ENCODE data around the gene LPAR2. TPM values are rescaled to one million over a fixed set of nuclear protein-coding genes. Genes with fewer than 3 reads are reported as not detected.
A peak's percentile ranks its signal among the peaks of the same experiment; 100 is the strongest.

LPAR2 gene
- total and polyA plus RNA-seq, 10 of the 15 experiments (the other 5 are each of a cell fraction or from before 2014, with no cell fraction given): 0.98 to 23.8 (median 10.2) TPM

- peaks cover 57% of the 10 kb centered on the region for H3K4me1 ChIP-seq (ENCODE audit: control insufficient read depth, insufficient read depth, low read length)
- TF ChIP-seq IKZF1 (conservative IDR thresholded peaks at IDR 0.05): 0 out of 2 replicates have a peak, but pooled peaks have one; percentile 20
- peak; percentile 27 for TF ChIP-seq USF1 (IDR thresholded peaks at IDR 0.05; ENCODE audit: borderline replicate concordance, extremely low read length, insufficient read depth, low read depth, low read length)
- peak; percentile 65; the same call in 1 of the 2 replicates for TF ChIP-seq RAD51 (IDR thresholded peaks at IDR 0.05)
- 0 out of 2 replicates have a peak, but pooled peaks have one; percentile 26 for TF ChIP-seq NFIC (IDR thresholded peaks at IDR 0.05; ENCODE audit: low read depth, low read length)
- no peak for TF ChIP-seq JUNB (IDR thresholded peaks at IDR 0.05)
- TF ChIP-seq ELK1 (IDR thresholded peaks at IDR 0.05; ENCODE audit: low read depth, low read length): no peak
- no peak for TF ChIP-seq ATF7 (IDR thresholded peaks at IDR 0.05; ENCODE audit: low read depth)
- TF ChIP-seq TARDBP (IDR thresholded peaks at IDR 0.05; ENCODE audit: borderline replicate concordance): no peak
- TF ChIP-seq CREM (IDR thresholded peaks at IDR 0.05; ENCODE audit: low read depth): 0 out of 2 replicates have a peak, but pooled peaks have one; percentile 14
- peak; percentile 66; the same call in 1 of the 2 replicates for TF ChIP-seq DPF2 (IDR thresholded peaks at IDR 0.05)
- peak; percentile 30; the same call in 1 of the 2 replicates for TF ChIP-seq RUNX3 (IDR thresholded peaks at IDR 0.05; ENCODE audit: low read length)
- no peak; the same call in 1 of the 2 replicates for TF ChIP-seq USF2 (IDR thresholded peaks at IDR 0.05; ENCODE audit: borderline replicate concordance, low read depth, low read length)
- BruUV-seq (replicated peaks): no TSS peak
- SMC1A ChIA-PET (ENCODE audit: uncharacterized antibody, unreplicated experiment): interaction anchor here (1.1 to 3.3 kb wide), 3 partner anchors 9 to 12 kb away, joined by 3 to 28 read pairs (median 8); no protein-coding TSS in a partner anchor
- H3K9me3 ChIP-seq (replicated peaks; ENCODE audit: control insufficient read depth, insufficient read depth, low read length): no peaks in the 10 kb centered on the region; the same call in 2 of the 3 replicates
- H3K27ac ChIP-seq (ENCODE audit: control insufficient read depth, insufficient read depth): peak overlapping the region; percentile 57
- H3K27me3 ChIP-seq (replicated peaks in 1 of 2; ENCODE audit: control insufficient read depth in 2 of 2, insufficient read depth in 2 of 2, low read length in 1 of 2): no peaks in the 10 kb centered on the region
- H3K79me2 ChIP-seq (ENCODE audit: control insufficient read depth, insufficient read depth, low read length): peaks cover 3% of the 10 kb centered on the region
- WGBS (ENCODE audit: insufficient coverage, insufficient replicate concordance, low lambda C conversion rate, missing lambda C conversion rate): 0% methylated on average over 1 of the region's 1 CpG
- RAD21 ChIA-PET (ENCODE audit: unreplicated experiment): interaction anchor here (2.9 kb wide), 1 partner anchor 9 kb away, joined by 14 read pairs; no protein-coding TSS in a partner anchor
- H3K9ac ChIP-seq (ENCODE audit: control insufficient read depth, insufficient read depth, low read length): no peak overlapping the region
- DNase-seq (ENCODE audit: low read depth, low spot score): peak; percentile 33
- POLR2A ChIA-PET: interaction anchor here (0.6 to 4.2 kb wide), 5 partner anchors 10 to 28 kb away, joined by 3 to 23 read pairs (median 5); partner anchors contain the start of genes LPAR2 and PBX4
- intact Hi-C loops (cut with micrococcal nuclease; ENCODE audit: unreplicated experiment): no loop called here
- H4K20me1 ChIP-seq (ENCODE audit: control insufficient read depth, insufficient read depth): no peaks in the 10 kb centered on the region
- CTCF ChIA-PET: interaction anchor here (0.7 kb wide), 2 partner anchors 48 to 129 kb away, joined by 3 read pairs; no protein-coding TSS in a partner anchor
- no peak overlapping the region for H3K4me3 ChIP-seq
- no peaks in the 10 kb centered on the region for H3K36me3 ChIP-seq (ENCODE audit: control insufficient read depth in 2 of 2, insufficient read depth in 2 of 2, low read length in 1 of 2)
- H3K4me2 ChIP-seq (ENCODE audit: control insufficient read depth, insufficient read depth): 0 out of 2 replicates have a peak overlapping the region, but pooled peaks have one; percentile 5
- no peak for FAIRE-seq
- no peak; the same call in 2 of the 3 replicates for ATAC-seq
- no peak overlapping the region for H2AFZ ChIP-seq (ENCODE audit: control insufficient read depth, low read depth, low read length)
- in situ Hi-C loops (cut with MboI): no loop called here
These were observed 27.2 kb downstream of the LPAR2 start for GRCh38 chr19:19600793-19601330.

All from GM12878 (cell line).